ENCODE results near the gene SLC7A14. TPM values are rescaled to one million over a fixed set of nuclear protein-coding genes. Genes with fewer than 3 reads are reported as not detected.

Gene SLC7A14
- total RNA-seq, 8 experiments from 2014 or later: 0.22 to 39.5 (median 3.6) TPM

- ATAC-seq (replicated peaks in 6 of 8): peak in 2 of 8 experiments; percentile 35 to 51
- in situ Hi-C loops (cut with MboI; ENCODE audit: low pct_unique_long_range_greater_than_20kb in 2 of 9, low sequenced_read_pairs in 9 of 9, unreplicated experiment in 9 of 9): no loop called here
- 23 to 100% (median 84%) methylated on average over 1 to 2 of the region's 2 CpGs for WGBS, 10 experiments
These were observed 62.6 kb downstream of the SLC7A14 start for GRCh38 chr3:170523248-170523647.

GRCh38 chr3:170522201-170522600, 63.7 kb downstream of the SLC7A14 start:
- Histone ChIP-seq H3K27ac (no peak overlapping the region), H3K4me3 (no peak overlapping the region), H3K4me1 (replicated peaks in 1 of 2) (no peaks in the 10 kb centered on the region)
- WGBS, 10 experiments: 0 to 100% (median 64%) methylated on average over 1 to 2 of the region's 2 CpGs; no CpG with 5 or more reads in 1 of the 10 experiments
- in situ Hi-C loops (cut with MboI; ENCODE audit: low pct_unique_long_range_greater_than_20kb in 2 of 9, low sequenced_read_pairs in 9 of 9, unreplicated experiment in 9 of 9): no loop called here
- no peak for ATAC-seq (replicated peaks in 6 of 8)

More at GRCh38 chr3:170523248-170523647, 62.6 kb downstream of the SLC7A14 start:
- no peaks in the 10 kb centered on the region for H3K4me1 ChIP-seq (replicated peaks in 1 of 2)
- no peak overlapping the region for H3K27ac ChIP-seq
- no peak overlapping the region for H3K4me3 ChIP-seq

DNA sequence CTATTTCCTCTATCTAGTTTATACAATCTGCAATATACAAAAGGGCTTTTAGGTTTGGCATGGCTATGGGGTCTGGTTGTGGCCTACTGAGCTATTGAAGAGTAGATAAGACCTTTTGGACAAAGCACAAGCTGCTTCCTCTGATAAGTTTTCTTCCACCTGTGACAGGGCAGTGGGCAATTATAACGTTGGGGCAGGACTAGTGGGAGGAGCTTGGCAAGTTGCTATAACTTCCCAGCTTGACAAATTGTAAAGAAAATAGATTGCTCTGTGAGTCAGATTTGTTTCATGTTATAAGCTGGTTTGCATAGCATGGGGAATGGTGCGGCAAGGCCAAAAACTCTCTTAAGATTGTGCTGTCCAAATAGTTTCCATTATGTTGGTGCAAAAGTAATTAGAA, 64.9 kb downstream of the SLC7A14 start:
- Histone ChIP-seq H3K4me1 (replicated peaks in 1 of 2) (no peaks in the 10 kb centered on the region), H3K27ac (no peak overlapping the region), H3K4me3 (no peak overlapping the region)
- in situ Hi-C loops (cut with MboI; ENCODE audit: low pct_unique_long_range_greater_than_20kb in 2 of 9, low sequenced_read_pairs in 9 of 9, unreplicated experiment in 9 of 9): no loop called here
- WGBS, 10 experiments: 42 to 100% (median 65%) methylated on average over 1 to 2 of the region's 2 CpGs
- ATAC-seq (replicated peaks in 6 of 8): no peak

DNA sequence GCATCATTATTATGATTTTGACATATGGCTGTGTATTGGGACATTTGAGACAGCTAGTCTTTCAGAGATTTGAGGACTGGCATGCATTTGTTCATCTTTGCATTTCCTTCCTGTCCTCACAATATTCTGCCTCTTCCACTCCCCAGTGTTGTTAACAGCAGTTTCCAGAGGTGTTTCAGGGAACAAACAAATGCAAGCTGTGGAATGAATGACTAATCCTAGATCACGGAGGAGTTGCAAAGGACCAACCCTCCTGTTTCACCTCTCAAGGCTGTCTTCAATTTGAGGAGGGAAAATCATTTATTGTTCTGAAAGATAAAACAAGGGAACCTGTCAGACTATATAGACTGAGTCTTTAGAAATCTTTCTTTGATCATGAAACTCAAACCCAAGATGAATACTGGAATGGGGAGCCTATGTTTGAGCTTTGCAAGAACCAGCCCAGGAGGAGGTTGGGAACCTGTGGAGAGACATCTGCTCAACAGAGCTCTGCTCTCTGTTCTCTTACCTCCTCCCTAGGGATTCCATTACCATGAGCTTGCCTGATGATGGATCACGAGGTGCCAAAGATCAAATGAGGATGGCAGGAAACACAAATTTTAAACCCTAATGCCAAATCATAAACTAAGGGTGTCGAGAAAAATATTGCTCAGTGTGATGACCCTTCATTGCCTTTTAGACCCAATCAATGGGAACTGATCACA, 68.5 kb downstream of the SLC7A14 start:
- peak in 2 of 8 experiments; percentile 79 to 88 for ATAC-seq (replicated peaks in 6 of 8)
- Histone ChIP-seq H3K4me1 (replicated peaks in 1 of 2) (no peaks in the 10 kb centered on the region), H3K27ac (no peak overlapping the region), H3K4me3 (no peak overlapping the region)
- in situ Hi-C loops (cut with MboI; ENCODE audit: low pct_unique_long_range_greater_than_20kb in 2 of 9, low sequenced_read_pairs in 9 of 9, unreplicated experiment in 9 of 9): no loop called here
- 8 to 83% (median 55%) methylated on average over 1 to 3 of the region's 3 CpGs for WGBS, 10 experiments

DNA sequence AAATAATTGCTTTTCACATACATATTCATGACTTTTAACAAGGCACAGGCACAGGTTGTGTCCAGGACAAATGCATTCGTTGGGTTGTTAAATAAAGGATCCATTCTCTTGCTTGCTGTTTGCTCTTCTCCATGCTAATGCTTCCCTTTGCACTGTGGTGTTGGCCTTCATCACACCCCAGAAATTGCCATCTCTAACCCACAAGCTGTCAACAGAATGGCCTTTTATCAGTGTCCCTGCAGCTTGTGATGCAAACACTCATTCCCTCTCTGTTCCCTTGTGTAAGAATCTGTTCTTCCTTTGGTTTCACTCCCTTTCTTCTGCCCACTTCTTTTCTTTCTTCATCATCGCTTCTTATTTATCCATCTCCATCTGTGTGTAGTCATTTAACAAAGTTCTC, 72.2 kb downstream of the SLC7A14 start:
- Histone ChIP-seq H3K4me1 (replicated peaks in 1 of 2) (peaks cover 0 to 3% of the 10 kb centered on the region in 2 donors), H3K27ac (no peak overlapping the region), H3K4me3 (no peak overlapping the region)
- peak in 3 of 8 experiments; percentile 21 to 90 (median 70) for ATAC-seq (replicated peaks in 6 of 8)
- in situ Hi-C loops (cut with MboI; ENCODE audit: low pct_unique_long_range_greater_than_20kb in 2 of 9, low sequenced_read_pairs in 9 of 9, unreplicated experiment in 9 of 9): no loop called here
- WGBS, 10 experiments: 29 to 100% (median 50%) methylated on average over 1 to 2 of the region's 2 CpGs; no CpG with 5 or more reads in 1 of the 10 experiments

DNA sequence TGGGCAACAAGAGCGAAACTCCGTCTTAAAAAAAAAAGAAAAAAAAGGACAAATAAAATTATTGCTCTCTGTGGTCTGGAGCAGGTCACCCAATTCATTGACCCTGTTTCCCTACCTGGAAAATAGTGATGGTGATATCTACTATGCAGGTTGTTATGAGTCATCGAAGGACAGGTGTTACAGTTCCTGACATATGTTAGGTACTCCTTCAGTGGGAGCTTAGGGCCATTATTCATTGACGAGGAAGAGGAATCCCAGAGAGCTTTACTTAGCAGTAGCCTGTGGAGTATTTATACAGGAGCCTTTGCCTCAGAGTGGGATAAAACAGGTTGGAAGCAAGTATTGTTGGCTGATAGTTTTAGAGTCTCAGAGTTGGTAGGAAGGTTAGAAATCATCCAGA, 74.5 kb downstream of the SLC7A14 start:
- H3K27ac ChIP-seq: no peak overlapping the region
- 50 to 100% (median 83%) methylated on average over 1 to 4 of the region's 4 CpGs; no CpG with 5 or more reads in 1 of the 10 experiments for WGBS, 10 experiments
- ATAC-seq (replicated peaks in 6 of 8): no peak
- no peak overlapping the region for H3K4me3 ChIP-seq
- peaks cover 5 to 9% of the 10 kb centered on the region in 2 donors for H3K4me1 ChIP-seq (replicated peaks in 1 of 2)
- in situ Hi-C loops (cut with MboI; ENCODE audit: low pct_unique_long_range_greater_than_20kb in 2 of 9, low sequenced_read_pairs in 9 of 9, unreplicated experiment in 9 of 9): no loop called here

DNA sequence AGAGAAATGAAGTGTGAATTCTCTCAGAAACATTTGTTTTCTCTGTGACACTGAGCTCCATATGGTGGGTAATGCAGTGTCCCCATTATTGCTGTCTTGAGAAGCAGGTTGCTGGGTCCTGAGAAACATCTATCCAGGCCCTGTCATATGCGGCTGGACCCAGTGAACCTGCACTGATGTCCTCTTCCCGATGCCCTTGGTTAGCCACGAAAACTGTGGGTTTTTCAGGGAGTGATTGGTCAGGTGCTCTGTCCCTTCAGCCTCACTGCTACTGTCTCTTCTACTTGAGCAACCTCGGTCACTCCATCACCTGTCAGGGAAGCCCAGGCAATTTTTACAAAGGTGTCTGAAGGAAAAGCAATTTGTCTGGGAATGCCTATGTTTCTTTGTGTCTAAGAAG, 77.0 kb downstream of the SLC7A14 start:
- WGBS, 10 experiments: 70 to 95% (median 86%) methylated on average over 1 to 4 of the region's 4 CpGs; no CpG with 5 or more reads in 5 of the 10 experiments
- Histone ChIP-seq H3K4me3 (no peak overlapping the region), H3K27ac (no peak overlapping the region), H3K4me1 (replicated peaks in 1 of 2) (peaks cover 5 to 10% of the 10 kb centered on the region in 2 donors)
- ATAC-seq (replicated peaks in 6 of 8): peak in 3 of 8 experiments; percentile 44 to 92 (median 86)
- in situ Hi-C loops (cut with MboI; ENCODE audit: low pct_unique_long_range_greater_than_20kb in 2 of 9, low sequenced_read_pairs in 9 of 9, unreplicated experiment in 9 of 9): no loop called here

- no peak for ATAC-seq (replicated peaks in 6 of 8)
- Histone ChIP-seq H3K4me3 (no peak overlapping the region), H3K27ac (no peak overlapping the region), H3K4me1 (replicated peaks in 1 of 2) (peaks cover 5 to 10% of the 10 kb centered on the region in 2 donors)
- WGBS, 10 experiments: 92 to 100% (median 98%) methylated on average over 1 to 5 of the region's 5 CpGs; no CpG with 5 or more reads in 1 of the 10 experiments
- in situ Hi-C loops (cut with MboI; ENCODE audit: low pct_unique_long_range_greater_than_20kb in 2 of 9, low sequenced_read_pairs in 9 of 9, unreplicated experiment in 9 of 9): no loop called here
These were observed 77.6 kb downstream of the SLC7A14 start for GRCh38 chr3:170508291-170508690.

DNA sequence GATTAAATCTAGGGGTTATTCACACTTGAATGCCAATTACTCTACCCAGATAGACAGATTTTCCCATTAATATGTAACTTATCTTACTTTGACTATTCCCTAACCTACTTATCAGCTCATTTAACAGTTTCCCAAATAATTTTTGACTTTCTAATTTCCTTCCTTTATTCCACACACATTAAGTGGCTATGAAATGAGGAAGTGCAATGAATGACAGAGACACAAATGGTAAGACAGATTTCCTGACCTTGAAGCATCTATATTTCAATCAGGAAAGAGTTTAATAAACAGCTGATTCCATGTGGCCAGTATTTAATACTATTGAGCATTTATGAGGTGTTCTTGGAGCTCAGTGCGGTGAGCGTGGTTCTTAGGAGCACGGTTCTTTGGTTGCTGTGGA, 78.8 kb downstream of the SLC7A14 start:
- no peak for ATAC-seq (replicated peaks in 6 of 8)
- in situ Hi-C loops (cut with MboI; ENCODE audit: low pct_unique_long_range_greater_than_20kb in 2 of 9, low sequenced_read_pairs in 9 of 9, unreplicated experiment in 9 of 9): no loop called here
- WGBS, 10 experiments: 95 to 100% (median 100%) methylated on average over 1 to 3 of the region's 3 CpGs; no CpG with 5 or more reads in 6 of the 10 experiments
- H3K4me3 ChIP-seq: no peak overlapping the region
- no peak overlapping the region for H3K27ac ChIP-seq
- peaks cover 5 to 10% of the 10 kb centered on the region in 2 donors for H3K4me1 ChIP-seq (replicated peaks in 1 of 2)

DNA sequence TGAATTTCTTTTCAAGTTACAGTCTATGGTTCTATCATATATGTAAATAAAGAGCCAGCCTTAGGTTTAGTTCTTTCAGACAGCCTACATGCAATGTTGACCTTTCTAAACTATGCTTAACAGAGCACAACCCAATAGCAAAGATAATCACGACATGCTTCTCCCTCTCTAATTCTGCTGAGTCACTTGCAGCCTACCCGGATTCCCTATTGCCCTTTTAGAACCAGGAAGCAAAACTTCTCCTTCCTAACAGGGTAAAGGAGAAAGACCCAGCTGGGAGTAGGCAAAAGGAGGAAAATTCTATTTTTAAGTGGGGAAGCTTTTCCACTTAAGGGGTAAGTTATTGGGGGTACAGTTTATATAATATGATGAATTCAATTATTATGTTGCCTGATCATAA, 79.3 kb downstream of the SLC7A14 start:
- H3K27ac ChIP-seq: no peak overlapping the region
- in situ Hi-C loops (cut with MboI; ENCODE audit: low pct_unique_long_range_greater_than_20kb in 2 of 9, low sequenced_read_pairs in 9 of 9, unreplicated experiment in 9 of 9): no loop called here
- H3K4me3 ChIP-seq: no peak overlapping the region
- 0 to 56% (median 14%) methylated on average over 1 to 2 of the region's 2 CpGs; no CpG with 5 or more reads in 1 of the 10 experiments for WGBS, 10 experiments
- ATAC-seq (replicated peaks in 6 of 8): peak in 2 of 8 experiments; percentile 54 to 70
- peaks cover 5 to 10% of the 10 kb centered on the region in 2 donors for H3K4me1 ChIP-seq (replicated peaks in 1 of 2)

GRCh38 chr3:170502297-170502696, 83.6 kb downstream of the SLC7A14 start:
- H3K27ac ChIP-seq: no peak overlapping the region
- H3K4me3 ChIP-seq: no peak overlapping the region
- in situ Hi-C loops (cut with MboI; ENCODE audit: low pct_unique_long_range_greater_than_20kb in 2 of 9, low sequenced_read_pairs in 9 of 9, unreplicated experiment in 9 of 9): no loop called here
- ATAC-seq (replicated peaks in 6 of 8): peak in 3 of 8 experiments; percentile 54 to 75 (median 59)
- 0 to 50% methylated on average over 1 of the region's 1 CpG; no CpG with 5 or more reads in 8 of the 10 experiments for WGBS, 10 experiments
- H3K4me1 ChIP-seq (replicated peaks in 1 of 2): peaks cover 2 to 10% of the 10 kb centered on the region in 2 donors

- in situ Hi-C loops (cut with MboI; ENCODE audit: low pct_unique_long_range_greater_than_20kb in 2 of 9, low sequenced_read_pairs in 9 of 9, unreplicated experiment in 9 of 9): no loop called here
- 81 to 100% (median 90%) methylated on average over 1 to 5 of the region's 7 CpGs; no CpG with 5 or more reads in 3 of the 10 experiments for WGBS, 10 experiments
- no peak overlapping the region for H3K27ac ChIP-seq
- no peak overlapping the region for H3K4me3 ChIP-seq
- ATAC-seq (replicated peaks in 6 of 8): no peak
- H3K4me1 ChIP-seq (replicated peaks in 1 of 2): no peaks in the 10 kb centered on the region
These were observed 84.9 kb downstream of the SLC7A14 start for GRCh38 chr3:170500995-170501394.

- Histone ChIP-seq H3K4me1 (replicated peaks in 1 of 2) (no peaks in the 10 kb centered on the region), H3K4me3 (no peak overlapping the region), H3K27ac (no peak overlapping the region)
- in situ Hi-C loops (cut with MboI; ENCODE audit: low pct_unique_long_range_greater_than_20kb in 2 of 9, low sequenced_read_pairs in 9 of 9, unreplicated experiment in 9 of 9): no loop called here
- 78 to 100% (median 95%) methylated on average over 1 to 2 of the region's 2 CpGs; no CpG with 5 or more reads in 1 of the 10 experiments for WGBS, 10 experiments
- ATAC-seq (replicated peaks in 6 of 8): no peak
These were observed 85.4 kb downstream of the SLC7A14 start for GRCh38 chr3:170500462-170500861.

Data from motor neuron (in vitro differentiated cells).